ENCODE data around the gene RCAN1.

DNA sequence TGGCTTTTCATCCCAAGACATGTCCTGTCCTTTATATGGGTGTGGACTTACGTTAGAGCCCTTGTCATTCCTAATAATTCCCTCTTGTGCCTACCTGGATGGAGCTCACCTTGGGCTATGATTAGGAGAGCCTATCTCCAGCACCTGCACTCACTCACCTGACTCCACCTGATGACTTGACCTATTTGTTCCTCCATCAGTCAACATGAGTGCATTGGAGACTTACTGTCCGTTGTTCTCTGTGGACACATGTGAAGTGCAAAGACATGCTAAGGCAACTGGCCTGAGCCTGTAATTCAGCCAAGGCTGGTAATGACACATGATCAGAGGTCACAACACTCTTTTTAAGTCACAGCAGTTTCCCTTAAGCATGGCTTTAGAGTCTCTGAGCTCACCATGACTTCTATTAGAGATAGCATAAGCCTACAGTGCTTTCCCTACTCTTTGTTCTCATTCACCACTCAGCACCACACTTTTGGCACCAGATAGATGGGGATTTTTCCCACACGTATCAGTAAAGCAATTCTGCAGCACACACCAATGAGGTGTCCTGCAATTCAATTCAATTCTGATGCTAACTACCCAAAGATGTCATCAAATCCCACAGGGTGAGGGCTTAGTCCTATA lies 112.3 kb downstream of the RCAN1 start:
- TF ChIP-seq, protein P1, sequence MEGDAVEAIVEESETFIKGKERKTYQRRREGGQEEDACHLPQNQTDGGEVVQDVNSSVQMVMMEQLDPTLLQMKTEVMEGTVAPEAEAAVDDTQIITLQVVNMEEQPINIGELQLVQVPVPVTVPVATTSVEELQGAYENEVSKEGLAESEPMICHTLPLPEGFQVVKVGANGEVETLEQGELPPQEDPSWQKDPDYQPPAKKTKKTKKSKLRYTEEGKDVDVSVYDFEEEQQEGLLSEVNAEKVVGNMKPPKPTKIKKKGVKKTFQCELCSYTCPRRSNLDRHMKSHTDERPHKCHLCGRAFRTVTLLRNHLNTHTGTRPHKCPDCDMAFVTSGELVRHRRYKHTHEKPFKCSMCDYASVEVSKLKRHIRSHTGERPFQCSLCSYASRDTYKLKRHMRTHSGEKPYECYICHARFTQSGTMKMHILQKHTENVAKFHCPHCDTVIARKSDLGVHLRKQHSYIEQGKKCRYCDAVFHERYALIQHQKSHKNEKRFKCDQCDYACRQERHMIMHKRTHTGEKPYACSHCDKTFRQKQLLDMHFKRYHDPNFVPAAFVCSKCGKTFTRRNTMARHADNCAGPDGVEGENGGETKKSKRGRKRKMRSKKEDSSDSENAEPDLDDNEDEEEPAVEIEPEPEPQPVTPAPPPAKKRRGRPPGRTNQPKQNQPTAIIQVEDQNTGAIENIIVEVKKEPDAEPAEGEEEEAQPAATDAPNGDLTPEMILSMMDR (IDR thresholded peaks at IDR 0.05; ENCODE audit: low read depth, low read length): no peak
- no peak for TF ChIP-seq EZH2phosphoT487 (IDR thresholded peaks at IDR 0.05; ENCODE audit: low read depth)

Measured in OCI-LY3 (cell line).